HG03378 (cell line): Measurements from ENCODE around the gene NMUR1.
A peak's percentile ranks its signal among the peaks of the same experiment; 100 is the strongest.
"Not testable (repeated sequence)": the region's sequence is repeated elsewhere in the genome, so short reads cannot be mapped to it uniquely, and the experiment has no call there.

Experiments used
- ATAC-seq: cut with Tn5 transposase; IDR thresholded peaks from one replicate; pipeline ENCODE4 v1.9.1; 2021; ENCODE audit warnings: mild to moderate bottlenecking, moderate library complexity; ENCODE audit not compliant: unreplicated experiment

The NMUR1 gene, protein sequence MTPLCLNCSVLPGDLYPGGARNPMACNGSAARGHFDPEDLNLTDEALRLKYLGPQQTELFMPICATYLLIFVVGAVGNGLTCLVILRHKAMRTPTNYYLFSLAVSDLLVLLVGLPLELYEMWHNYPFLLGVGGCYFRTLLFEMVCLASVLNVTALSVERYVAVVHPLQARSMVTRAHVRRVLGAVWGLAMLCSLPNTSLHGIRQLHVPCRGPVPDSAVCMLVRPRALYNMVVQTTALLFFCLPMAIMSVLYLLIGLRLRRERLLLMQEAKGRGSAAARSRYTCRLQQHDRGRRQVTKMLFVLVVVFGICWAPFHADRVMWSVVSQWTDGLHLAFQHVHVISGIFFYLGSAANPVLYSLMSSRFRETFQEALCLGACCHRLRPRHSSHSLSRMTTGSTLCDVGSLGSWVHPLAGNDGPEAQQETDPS

DNA sequence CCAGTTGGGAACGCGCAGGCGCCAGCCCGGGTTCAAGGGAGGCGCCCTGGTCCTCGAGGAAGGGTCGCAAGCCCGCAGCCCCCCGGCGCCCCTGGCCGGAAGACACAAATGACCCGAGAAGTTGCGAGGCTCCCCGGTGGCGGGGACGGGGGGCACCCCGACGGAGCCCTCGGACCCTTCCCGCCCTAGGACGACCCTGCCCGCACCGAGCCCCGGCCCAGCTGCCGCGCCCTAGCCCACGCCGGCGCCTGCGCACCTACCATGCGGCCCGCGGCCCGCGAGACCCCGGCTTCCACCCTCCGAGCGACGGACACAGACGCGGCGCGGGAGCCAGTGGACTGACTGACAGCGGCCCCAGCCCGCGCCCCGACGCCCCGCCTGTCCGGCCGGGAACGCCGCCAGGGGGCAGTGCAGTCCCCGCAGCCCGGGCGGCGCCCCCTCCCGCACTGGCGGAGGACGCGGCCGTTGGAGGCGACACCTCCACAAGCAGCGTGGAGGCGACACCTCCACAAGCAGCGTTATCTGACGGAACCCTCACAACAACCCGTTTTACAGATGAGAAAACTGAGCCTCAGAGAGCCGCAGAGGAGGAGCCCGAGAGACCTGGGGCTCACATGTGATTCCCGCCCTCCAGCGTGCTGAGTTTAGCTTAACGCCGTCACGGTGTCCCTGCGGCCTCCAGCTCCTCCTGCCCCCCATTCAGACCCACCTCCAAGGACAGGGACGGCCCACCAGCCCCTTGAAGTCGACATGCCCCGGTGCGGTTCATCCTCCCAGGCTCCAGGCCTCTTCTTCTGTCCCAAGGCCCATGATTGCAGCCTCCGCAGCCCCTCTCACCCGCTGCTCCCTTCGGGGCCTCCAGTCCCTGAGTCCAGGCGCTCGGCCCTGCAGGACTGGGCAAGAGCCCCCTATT is at the start of gene NMUR1:
TSS of gene NMUR1 (minus strand) at position 347 of the 913 bp plus-strand sequence. CDS start at position 263, 84 bp downstream.
- ATAC-seq: no peak

DNA sequence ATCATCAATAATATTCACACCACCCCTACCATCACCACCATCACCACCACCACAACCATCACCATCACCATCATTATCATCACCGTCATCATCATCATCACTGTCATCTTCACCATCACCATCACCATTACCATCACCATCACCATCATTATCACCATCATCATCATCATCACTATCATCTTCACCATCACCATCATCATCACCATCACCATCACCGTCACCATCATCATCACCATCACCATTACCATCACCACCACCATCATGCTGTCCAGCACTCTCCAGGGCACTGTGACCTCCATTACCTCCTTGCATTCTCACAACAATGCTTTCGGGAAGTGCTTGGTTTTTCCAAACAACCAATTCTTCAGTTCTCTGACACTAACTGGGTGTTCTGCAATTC is 49.3 kb upstream of the NMUR1 start:
- ATAC-seq: no peak

DNA sequence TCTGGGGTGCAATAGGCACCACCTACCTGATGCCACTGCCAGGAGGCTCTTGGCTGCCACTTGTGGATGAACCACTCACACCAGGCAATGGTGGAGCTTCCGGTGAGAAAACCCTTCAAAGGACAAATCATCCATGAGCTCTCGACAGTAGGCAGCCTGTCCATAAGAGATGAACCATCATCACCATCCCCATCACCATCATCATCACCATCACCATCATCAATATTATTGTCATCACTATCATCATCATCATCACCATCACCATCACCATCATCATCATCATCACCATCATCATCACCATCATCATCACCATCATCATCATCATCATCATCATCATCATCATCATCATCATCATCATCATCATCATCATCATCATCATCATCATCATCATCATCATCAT is 48.4 kb upstream of the NMUR1 start:
- ATAC-seq: not testable (repeated sequence)

DNA sequence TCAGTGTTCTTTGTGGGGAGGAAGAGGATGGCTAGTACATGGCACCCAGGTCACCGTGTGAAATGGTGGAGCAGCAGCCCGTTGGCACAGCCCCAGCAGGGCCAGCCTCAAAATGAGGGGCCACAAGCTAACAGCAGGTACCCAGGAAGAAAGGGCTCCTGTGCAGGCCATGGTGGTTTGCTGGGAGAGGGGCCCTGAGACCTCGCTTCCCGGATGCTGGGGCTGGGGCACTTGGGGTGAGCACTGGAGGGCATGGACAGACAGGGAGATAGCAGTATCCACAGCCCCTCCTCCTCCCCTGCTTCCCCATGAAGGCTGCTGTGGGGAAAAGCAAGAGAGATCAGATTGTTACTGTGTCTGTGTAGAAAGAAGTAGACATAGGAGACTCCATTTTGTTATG is 46.2 kb upstream of the NMUR1 start:
- ATAC-seq: no peak

DNA sequence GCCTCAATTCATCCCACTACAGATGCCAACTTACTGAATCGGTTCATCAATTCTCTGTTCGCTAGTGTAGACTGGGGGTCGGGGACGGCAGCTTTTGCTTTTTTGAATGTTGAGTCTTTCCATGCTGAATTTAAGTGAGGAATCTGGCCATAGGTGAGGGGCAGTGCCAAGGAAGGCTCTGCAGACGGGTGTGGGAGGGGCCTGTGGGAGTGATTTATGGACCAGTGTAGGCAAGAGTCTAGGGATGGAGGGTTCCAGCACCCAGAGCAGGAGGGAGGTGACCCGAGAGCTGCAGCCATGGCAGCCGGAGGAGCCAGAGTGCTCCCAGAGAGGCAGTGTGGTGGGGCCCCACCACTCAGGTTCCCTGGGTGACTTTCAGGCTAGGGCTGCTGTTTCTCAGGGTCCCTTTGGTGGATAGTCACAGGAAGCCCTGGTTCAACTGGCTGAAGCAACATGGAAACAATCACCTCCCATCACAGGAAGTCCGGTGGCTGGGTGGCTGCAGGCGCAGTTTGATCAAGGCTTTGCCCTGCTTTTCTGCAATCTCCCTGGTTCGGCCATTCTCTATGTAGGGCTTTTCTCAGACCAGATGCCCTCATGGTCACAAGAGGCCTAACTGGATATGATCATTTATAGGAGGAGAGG is 45.5 kb upstream of the NMUR1 start:
- no peak for ATAC-seq

DNA sequence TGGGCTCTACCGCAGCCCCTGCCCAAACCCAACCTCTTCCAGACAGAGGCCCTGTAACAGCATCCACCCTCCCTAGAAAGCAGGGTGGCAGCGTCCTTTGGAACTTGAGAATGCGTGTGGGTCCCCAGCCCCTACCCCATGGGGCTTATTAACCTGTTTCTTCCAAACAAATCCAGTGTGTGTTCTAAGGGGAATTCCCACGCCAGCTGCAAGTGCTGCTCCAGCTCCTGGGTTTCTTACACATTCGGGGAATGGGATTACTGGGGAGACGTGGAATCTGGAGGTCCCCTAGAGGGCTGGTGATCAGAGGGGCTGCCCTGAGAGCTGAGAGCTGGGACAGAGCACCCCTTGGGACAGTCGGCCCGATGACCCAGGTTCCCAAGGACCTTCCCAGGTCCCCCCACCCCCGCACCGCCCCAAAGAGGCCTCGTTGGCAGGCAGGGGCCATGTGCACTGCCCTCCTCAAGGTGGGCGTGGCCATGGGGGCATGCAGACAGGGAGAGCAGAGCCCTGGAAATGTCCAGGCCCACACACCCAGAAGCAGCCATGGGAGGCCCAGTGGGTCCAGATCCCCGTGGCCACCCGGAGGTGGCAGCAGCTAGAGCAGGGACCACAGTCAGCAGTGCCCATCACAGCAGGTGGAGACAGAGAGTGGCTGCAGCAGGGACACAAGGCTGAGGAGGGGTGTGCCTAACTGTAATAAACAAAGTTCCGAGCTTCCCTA is 43.6 kb upstream of the NMUR1 start:
- no peak for ATAC-seq

DNA sequence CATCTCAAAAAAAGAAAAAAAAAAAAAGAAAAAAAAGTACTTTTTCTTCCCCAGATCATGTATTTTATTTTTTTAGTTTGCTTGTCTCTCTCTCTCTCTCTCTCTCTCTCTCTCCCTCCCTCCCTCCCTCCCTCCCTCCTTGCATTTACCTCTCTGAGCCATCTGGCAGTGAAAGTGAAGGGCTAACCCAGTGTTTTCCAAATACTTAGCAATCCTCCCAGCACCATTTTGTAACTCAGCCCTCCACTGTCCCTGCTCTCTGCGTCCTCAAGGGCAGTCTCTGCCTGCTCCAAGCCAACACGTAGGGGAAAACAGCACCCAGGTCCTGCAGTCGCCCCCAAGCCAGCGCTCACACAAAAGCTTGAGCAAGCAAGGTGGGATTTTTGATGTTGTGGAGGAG is 42.9 kb upstream of the NMUR1 start:
- no peak for ATAC-seq

DNA sequence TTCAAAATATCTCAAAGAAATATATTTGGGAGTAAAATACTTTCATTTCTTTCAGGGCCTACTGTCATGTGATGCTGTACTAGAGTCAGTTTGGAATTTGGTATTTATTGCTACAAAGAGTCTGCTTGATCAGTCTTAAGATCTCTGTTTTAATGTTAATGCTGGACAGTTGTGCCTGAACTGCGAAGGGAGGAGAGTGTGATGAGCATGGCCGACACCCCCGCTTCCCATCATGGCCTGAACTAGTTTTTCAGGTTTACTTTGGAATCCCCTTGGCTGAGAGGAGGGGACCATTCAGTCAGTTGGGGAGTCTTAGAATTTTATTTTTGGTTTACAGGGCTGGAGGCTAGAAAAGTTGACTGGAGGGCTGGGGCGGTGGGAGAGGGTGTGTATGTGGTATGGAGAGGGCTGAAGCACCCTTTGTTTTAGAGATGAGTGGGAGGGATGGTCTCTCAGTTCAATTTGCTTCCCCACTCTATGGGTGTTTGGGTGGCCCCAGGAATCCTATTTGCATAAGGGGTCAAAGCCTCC is 41.5 kb upstream of the NMUR1 start:
- ATAC-seq: no peak

DNA sequence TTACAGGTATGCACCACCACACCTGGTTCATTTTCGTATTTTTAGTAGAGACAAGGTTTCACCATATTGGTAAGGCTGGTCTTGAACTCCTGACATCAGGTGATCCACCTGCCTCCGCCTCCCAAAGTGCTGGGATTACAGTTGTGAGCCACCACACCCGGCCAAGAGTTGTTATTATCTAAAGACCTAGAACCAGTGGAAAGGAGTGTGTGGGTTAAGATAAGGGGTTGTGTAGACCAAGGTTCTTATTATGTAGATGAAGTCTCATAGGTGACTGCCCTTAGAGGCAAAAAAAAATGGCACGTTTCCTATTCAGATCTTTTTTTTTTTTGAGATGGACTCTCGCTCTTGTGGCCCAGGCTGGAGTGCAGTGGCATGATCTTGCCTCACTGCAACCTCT is 40.7 kb upstream of the NMUR1 start:
- not testable (repeated sequence) for ATAC-seq

DNA sequence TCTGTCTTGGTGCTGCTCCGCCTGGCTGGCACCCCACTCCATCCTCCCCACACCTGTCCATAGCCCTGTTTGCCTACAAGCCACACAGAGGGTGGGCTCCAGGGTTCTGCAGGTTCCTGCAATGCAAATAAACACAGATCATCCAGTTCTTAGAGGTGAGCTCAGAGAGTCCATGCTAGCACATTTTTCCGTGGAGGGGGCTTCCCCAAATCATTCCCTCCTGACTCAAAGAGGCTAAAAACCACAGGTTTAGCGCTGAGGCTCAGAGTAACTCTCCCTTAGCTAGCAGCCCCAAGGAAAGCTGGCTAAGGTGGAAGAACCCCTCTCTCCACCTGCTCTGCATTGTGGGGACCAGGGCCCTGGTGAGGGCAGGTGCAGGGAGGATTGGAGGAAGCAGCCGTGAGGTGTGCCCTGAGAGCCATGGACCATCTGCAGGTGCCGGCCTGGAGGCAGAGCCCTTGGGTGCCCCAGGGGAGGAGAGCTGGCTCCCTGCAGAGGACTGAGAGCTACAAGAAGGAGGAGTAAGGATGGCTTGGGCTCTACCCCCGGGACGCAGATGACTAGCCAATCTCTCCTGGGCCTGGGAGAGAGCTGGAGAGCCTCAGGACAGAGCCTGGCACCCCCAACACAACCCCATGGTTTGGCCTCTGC is 38.7 kb upstream of the NMUR1 start:
- ATAC-seq: no peak

DNA sequence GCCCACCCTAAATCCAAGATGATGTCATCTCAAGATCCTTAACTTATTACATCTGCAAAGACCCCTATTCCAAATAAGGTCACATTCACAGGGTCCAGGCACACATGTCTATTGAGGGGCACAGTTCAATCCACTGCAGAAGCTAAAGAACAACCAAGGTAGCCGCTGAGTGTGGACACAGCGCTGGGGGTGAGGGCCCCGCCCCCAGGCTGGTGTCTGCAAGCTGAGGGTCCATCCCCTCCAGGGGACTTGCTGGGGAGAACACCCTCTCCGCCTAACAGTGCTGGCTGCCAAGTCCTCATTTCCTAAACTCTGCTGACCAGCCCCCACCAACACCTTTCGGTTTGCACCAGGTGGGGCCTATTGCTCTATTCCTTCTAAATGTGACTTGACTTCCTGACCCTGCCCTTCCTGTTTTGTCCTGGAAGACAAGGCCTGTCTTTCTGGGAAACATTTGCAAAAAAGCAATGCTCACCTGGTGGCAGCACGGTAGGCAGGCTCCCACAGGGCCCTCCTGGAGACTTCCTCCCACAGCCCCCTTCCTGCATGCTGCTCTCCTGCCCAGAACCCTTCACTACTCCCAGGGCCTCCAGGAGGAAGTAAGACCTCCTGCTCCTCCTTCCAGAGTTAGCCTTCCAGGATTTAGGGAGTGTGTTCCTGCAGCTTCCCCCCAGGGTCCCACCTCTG is 38.0 kb upstream of the NMUR1 start:
- ATAC-seq: no peak

DNA sequence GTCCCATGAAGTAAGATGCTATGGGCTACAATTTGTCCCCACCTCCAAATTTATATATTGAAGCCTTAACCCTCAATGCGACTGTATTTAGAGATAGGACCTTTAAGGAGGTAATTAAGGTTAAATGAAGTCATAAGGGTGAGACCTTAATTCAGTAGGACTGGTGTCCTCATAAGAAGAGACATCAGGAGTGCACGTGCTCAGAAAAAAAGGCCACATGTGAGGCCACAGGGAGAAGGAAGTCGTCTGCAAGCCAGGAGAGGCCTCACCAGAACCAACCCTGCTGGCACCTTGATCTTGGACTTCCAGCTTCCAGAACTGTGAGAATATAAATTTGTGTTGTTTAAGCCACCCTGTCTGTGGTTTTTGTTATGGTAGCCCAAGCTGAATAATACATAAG is 36.9 kb upstream of the NMUR1 start:
- ATAC-seq: no peak

DNA sequence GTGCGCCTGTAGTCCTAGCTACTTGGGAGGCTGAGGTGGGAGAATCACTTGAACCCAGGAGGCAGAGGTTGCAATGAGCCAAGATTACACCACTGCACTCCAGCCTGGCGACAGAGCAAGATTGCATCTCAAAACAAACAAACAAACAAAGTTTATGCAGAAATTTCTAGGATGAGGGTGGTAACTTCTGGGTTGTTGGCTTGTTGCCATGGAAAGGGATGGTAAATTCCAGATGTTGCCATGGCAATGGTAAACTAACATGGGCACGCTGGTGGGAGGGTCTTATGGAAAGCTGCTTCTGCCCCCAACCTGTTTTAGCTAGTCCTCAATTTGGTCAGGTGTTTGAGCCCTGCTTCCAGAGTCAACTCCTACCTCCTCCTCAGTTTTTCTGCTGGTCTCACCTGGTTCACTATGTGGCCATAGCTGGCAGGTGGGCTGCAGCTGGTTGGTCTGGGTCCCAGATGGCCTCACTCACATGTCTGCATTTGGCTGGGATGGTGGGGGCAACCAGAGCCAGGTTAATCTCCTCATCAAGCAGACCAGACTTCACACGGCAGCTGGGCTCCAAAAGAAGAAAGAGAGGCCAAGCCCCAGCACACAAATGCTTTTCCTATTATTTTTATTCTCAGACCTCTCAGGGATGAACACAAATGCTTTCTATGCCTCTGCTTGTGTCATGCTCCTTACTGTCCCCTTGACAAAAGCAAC is 35.8 kb upstream of the NMUR1 start:
- ATAC-seq: no peak

DNA sequence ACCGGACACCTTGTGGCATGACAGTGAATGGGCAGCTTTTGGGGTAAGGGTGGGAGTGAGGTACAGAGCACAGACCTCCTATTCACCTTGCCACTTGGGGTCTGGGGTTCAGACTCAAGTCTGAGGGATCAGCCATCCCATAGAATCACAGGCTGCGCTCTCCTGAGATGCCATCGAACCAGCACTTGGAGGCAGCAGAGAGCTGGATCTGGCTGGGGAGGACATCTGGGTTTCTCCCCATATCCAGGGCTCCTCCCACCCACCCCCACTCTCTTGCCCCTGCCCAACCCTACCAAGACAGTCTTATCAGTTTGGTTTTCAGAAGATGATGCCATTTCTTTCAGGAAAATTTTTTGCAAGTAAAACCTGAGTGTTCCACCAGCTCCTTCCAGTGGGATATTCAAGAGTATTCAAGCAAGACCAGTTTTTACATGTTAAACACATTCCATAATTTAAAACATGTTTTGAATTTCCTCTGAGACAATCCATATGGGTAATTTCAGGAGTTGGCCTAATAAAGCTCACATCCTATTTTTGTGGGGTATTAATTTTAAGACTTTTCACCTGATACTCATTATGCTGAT is 33.2 kb upstream of the NMUR1 start:
- no peak for ATAC-seq

DNA sequence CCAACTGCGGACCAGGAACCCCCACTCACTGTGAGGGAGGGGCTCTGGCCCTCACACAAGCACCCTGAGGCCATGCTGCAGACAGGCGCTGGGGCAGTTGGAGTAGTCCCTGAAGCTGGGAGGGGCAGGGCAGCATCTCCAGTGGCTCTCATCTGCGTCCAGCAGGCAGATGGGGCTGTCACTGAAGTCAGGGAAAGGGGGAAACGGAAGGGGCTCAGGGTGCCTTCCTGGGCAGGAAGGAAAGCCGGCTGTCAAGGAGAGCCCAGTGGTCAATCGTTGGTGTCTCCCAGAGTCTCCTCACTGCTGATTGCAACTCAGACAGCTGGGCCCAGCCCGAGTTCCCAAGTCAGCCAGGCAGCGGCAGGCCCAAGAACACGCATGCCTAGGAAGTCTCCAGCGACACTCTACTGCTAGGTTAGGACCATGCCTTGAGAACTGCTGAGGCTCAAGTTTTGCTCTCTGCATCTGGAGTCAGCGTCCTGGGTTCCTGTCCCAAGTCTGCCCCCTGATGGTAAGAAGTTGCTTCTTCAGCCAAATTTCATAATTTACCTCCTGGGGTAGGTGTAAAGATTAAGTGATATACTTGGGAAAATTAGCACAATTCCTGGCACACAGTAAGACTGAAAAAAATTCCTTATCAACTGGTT is 27.4 kb upstream of the NMUR1 start:
- ATAC-seq: peak; percentile 74

DNA sequence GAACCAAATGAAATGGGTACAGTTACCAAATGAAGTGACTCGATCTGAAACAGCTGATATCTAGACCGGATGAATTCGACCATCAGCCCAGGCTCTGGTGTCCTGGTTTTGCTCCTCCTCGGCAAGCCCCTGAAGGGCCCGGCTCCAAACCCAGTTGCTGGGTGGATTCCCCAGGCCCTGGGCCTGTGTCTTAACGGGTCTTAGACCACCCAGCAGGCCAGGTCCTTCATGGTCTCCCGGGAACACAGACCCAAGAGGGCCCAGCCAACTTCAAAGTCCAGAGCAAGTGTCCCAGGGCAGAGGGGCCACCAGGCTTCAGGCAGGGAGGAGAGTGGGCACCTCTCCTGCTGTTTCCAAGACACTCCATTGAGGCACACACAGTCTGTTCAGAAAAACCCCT is 26.7 kb upstream of the NMUR1 start:
- ATAC-seq: no peak

DNA sequence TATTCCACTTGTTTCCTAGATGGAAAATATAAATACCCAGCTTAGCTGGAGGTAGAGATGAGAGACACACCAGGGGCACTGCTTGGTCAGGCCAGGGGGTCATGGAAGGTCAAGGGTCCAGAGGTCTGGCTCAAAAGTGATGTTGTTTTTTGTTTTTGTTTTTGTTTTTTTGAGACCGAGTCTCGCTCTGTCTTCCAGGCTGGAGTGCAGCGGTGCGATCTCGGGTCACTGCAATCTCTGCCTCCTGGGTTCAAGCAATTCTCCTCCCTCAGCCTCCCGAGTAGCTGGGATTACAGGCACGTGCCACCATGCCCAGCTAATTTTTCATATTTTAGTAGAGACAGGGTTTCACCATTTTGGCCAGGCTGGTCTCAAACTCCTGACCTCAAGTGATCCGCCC is 26.3 kb upstream of the NMUR1 start:
- ATAC-seq: not testable (repeated sequence)
